Raji (cell line): Measurements from ENCODE around the gene ITPR1.

Source experiments
- POLR2A ChIP-seq: IDR thresholded peaks from 2 replicates; pipeline ENCODE4 v1.6.1; 2011; ENCODE audit warnings: low read depth, low read length, control low read depth; ENCODE audit not compliant: insufficient read depth

ITPR1 gene

GRCh38 chr3:4600493-4600892 is 107.3 kb downstream of the ITPR1 start:
- TF ChIP-seq POLR2A, result no peak

- TF ChIP-seq POLR2A, result no peak
Measured at GRCh38 chr3:4601892-4602291, 108.7 kb downstream of the ITPR1 start.

- no peak for TF ChIP-seq POLR2A
Measured at GRCh38 chr3:4604693-4605092, 111.5 kb downstream of the ITPR1 start.

- no peak for TF ChIP-seq POLR2A
Measured at GRCh38 chr3:4606911-4607310, 113.8 kb downstream of the ITPR1 start.

- TF ChIP-seq POLR2A, result no peak
Measured at GRCh38 chr3:4613366-4613765, 120.2 kb downstream of the ITPR1 start.

GRCh38 chr3:4614070-4614469 is 120.9 kb downstream of the ITPR1 start:
- TF ChIP-seq POLR2A, result no peak

GRCh38 chr3:4614927-4615326 is 121.8 kb downstream of the ITPR1 start:
- TF ChIP-seq POLR2A, result no peak

GRCh38 chr3:4615750-4616149 is 122.6 kb downstream of the ITPR1 start:
- TF ChIP-seq POLR2A, result no peak

GRCh38 chr3:4623421-4623999 is 130.4 kb downstream of the ITPR1 start:
- TF ChIP-seq POLR2A, result no peak

- TF ChIP-seq POLR2A, result no peak
Measured at GRCh38 chr3:4627651-4628375, 134.7 kb downstream of the ITPR1 start.

- no peak for TF ChIP-seq POLR2A
Measured at GRCh38 chr3:4629095-4630007, 136.2 kb downstream of the ITPR1 start.

GRCh38 chr3:4633078-4634004 is 140.2 kb downstream of the ITPR1 start:
- TF ChIP-seq POLR2A, result no peak

GRCh38 chr3:4634894-4635293 is 141.7 kb downstream of the ITPR1 start:
- TF ChIP-seq POLR2A, result no peak

GRCh38 chr3:4637265-4637664 is 144.1 kb downstream of the ITPR1 start:
- TF ChIP-seq POLR2A, result no peak
